Testis (tissue), 3 donors: ENCODE results near the gene GPR75. TPM values are rescaled to one million over a fixed set of nuclear protein-coding genes. Genes with fewer than 3 reads are reported as not detected.

Source experiments
- DNase-seq: peaks from one replicate; pipeline ENCODE4 v3.0.0-alpha.2; 2019
- H3K27ac ChIP-seq, 2 donors: fragments of 200-600 bp; sonication (generic); one replicate each; pipeline ENCODE4 v1.5.1; 2019
- H3K27me3 ChIP-seq: fragments of 200-600 bp; sonication (generic); one replicate; pipeline ENCODE4 v1.5.1; 2019
- H3K36me3 ChIP-seq: fragments of 200-600 bp; sonication (generic); one replicate; pipeline ENCODE4 v1.5.1; 2017; ENCODE audit warnings: low read depth; ENCODE audit errors: missing control alignments
- H3K4me1 ChIP-seq: fragments of 200-600 bp; sonication (generic); one replicate; pipeline ENCODE4 v1.5.1; 2019
- H3K4me3 ChIP-seq, 2 donors: fragments of 200-600 bp; sonication (generic); one replicate each; pipeline ENCODE4 v1.5.1; 2017 to 2019
- H3K9me3 ChIP-seq: fragments of 200-600 bp; sonication (generic); one replicate; pipeline ENCODE4 v1.5.1; 2017
- POLR2A ChIP-seq: fragments of 450-650 bp; IDR thresholded peaks from one replicate; pipeline ENCODE4 v1.6.1; 2017; ENCODE audit warnings: antibody characterized with exemption, mild to moderate bottlenecking, moderate library complexity
- WGBS, 2 donors: methylation state at CpG; one replicate each; pipeline ENCODE4 v1.1.5; 2018; 5-methylcytosine and 5-hydroxymethylcytosine counted together
- intact Hi-C: fragments of 100-400 bp; cut with DNase I; formaldehyde crosslinking; loops from one replicate; pipeline ENCODE4 v1.15.1; 2023; ENCODE audit warnings: low total_unique reads
- microRNA-seq, 2 donors: library from miRNA; unstranded; fragments of <30 nt; microRNA quantifications; one replicate each; pipeline ENCODE4, GENCODE V29; 2016; ENCODE audit warnings: borderline number of aligned reads in 2 of 2, borderline replicate concordance in 1 of 2
- polyA plus RNA-seq: library from polyadenylated mRNA; stranded (reverse); fragments of 350-450 nt; fragmentation: Illumina TruSeq; extraction: RNeasy Lipid Tissue Mini Kit (QIAGEN cat#74804); gene quantifications from one replicate; pipeline ENCODE4 v1.2.3, GENCODE V29; 2014; ENCODE audit warnings: low read depth, low replicate concordance; ENCODE audit not compliant: insufficient read depth
- small RNA-seq, 2 donors: library from RNA; depleted of rRNA; stranded (forward); fragments of <200 nt; gene quantifications; one replicate each; pipeline ENCODE3, GENCODE V24; 2016
- total RNA-seq, 2 donors: library from RNA; depleted of rRNA; stranded (reverse); fragments of >200 nt; gene quantifications; one replicate each; pipeline ENCODE4 v1.2.3, GENCODE V29; 2016
- TF ChIP-seq, protein P1 (sequence below), 3 experiments: fragments of 450-650 bp in 2 of 3; fragments of 200-600 bp in 1 of 3; sonication (generic) in 1 of 3; IDR thresholded peaks; one replicate each; pipeline ENCODE4 v1.5.1; 2016 to 2019; ENCODE audit warnings: antibody characterized with exemption in 3 of 3, mild to moderate bottlenecking in 2 of 3, moderate library complexity in 1 of 3

GPR75 gene
- total and polyA plus RNA-seq, 3 donors from 2014 or later, result 2.3 to 6.8 (median 6.5) TPM

DNA sequence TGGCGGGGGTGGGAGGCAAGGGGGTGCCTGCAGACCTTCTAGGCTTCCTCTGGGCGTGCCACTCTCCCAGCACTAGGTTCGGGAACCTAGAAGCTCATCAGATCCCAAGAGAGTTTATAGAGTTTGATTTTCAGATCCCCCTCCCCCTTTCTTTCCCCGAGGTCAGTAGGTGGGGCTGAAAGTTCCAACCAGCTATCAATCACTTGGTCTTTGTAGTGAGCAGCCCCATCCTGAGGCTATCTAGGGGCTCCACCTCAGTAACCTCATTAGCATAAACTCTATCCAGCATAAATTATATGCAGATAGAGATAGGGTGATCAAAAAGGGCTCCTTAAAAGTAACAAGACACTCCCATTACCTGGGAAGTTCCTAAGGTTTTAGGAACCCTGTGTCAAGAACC, 40.1 kb downstream of the GPR75 start:
- TF ChIP-seq, protein P1, sequence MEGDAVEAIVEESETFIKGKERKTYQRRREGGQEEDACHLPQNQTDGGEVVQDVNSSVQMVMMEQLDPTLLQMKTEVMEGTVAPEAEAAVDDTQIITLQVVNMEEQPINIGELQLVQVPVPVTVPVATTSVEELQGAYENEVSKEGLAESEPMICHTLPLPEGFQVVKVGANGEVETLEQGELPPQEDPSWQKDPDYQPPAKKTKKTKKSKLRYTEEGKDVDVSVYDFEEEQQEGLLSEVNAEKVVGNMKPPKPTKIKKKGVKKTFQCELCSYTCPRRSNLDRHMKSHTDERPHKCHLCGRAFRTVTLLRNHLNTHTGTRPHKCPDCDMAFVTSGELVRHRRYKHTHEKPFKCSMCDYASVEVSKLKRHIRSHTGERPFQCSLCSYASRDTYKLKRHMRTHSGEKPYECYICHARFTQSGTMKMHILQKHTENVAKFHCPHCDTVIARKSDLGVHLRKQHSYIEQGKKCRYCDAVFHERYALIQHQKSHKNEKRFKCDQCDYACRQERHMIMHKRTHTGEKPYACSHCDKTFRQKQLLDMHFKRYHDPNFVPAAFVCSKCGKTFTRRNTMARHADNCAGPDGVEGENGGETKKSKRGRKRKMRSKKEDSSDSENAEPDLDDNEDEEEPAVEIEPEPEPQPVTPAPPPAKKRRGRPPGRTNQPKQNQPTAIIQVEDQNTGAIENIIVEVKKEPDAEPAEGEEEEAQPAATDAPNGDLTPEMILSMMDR (IDR thresholded peaks at IDR 0.05), result no peak
- TF ChIP-seq POLR2A, result no peak
- intact Hi-C loops, result no loop called here
- WGBS, 2 donors, result 81 to 87% methylated on average over 4 of the region's 4 CpGs

DNA sequence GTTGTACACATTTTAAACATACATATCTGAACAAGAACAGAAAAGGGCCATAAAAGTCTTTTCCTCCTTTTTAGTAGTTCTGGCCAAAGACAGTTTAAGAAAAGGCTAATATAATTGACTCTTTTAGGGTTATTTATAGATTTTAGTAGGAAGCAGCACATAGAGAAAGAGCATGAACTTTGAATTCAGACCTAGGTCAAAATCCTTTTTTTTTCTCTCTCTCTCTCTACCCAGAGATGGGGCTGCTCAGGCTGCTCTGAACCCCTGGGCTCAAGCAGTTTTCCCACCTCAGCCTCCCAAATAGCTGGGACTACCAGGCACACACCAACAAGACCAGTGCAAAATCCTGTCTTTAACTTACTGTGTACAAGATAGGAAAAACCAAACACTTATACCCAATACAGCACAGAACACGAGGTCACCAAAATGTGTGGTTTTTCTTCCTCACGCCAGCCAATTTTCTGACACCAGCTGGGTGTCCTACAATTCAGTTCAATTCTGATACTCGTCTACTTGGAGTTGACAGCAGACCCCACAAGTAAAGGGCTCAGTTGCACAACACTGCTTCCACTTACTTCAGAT, 40.8 kb downstream of the GPR75 start:
- 82 to 100% methylated on average over 3 of the region's 3 CpGs for WGBS, 2 donors
- H3K4me3 ChIP-seq, result no peak overlapping the region
- H3K27me3 ChIP-seq, result no peaks in the 10 kb centered on the region
- no peak for DNase-seq
- intact Hi-C loops, result no loop called here
- H3K36me3 ChIP-seq, result no peaks in the 10 kb centered on the region
- H3K4me1 ChIP-seq, result no peaks in the 10 kb centered on the region
- H3K9me3 ChIP-seq, result no peaks in the 10 kb centered on the region
- H3K27ac ChIP-seq, result no peak overlapping the region
- TF ChIP-seq, protein P1 (IDR thresholded peaks at IDR 0.05), result no peak
- no peak for TF ChIP-seq POLR2A

More for the DNA sequence above, 40.1 kb downstream of the GPR75 start:
- no peak for DNase-seq
- H3K27me3 ChIP-seq, result no peaks in the 10 kb centered on the region
- H3K4me1 ChIP-seq, result no peaks in the 10 kb centered on the region
- H3K9me3 ChIP-seq, result no peaks in the 10 kb centered on the region
- no peak overlapping the region for H3K27ac ChIP-seq
- H3K4me3 ChIP-seq, result no peak overlapping the region
- no peaks in the 10 kb centered on the region for H3K36me3 ChIP-seq

DNA sequence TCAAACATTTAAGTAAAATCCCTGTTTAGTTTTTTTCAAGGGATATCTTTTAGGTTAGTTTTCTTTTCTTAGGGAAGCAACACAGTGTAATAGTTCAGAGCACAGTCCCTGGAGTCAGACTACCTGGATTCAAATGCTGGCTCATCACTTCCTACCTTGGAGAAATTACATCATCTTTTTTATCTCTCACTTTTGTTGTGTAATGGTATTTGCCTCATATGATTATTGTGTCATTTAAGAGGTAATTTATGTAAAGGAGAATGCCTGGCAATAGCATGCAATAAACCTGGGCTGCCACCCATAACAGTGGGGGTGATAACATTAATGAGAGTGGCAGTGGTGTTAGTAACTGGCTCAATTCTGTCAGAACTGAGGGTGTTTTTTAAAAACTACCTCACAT, 46.6 kb downstream of the GPR75 start:
- intact Hi-C loops, result no loop called here
- TF ChIP-seq, protein P1 (IDR thresholded peaks at IDR 0.05), result no peak
- TF ChIP-seq POLR2A, result no peak
- H3K27me3 ChIP-seq, result no peaks in the 10 kb centered on the region
- H3K4me3 ChIP-seq, result no peak overlapping the region
- no peak overlapping the region for H3K27ac ChIP-seq
- DNase-seq, result no peak
- no peaks in the 10 kb centered on the region for H3K9me3 ChIP-seq
- H3K4me1 ChIP-seq, result no peaks in the 10 kb centered on the region
- H3K36me3 ChIP-seq, result no peaks in the 10 kb centered on the region

DNA sequence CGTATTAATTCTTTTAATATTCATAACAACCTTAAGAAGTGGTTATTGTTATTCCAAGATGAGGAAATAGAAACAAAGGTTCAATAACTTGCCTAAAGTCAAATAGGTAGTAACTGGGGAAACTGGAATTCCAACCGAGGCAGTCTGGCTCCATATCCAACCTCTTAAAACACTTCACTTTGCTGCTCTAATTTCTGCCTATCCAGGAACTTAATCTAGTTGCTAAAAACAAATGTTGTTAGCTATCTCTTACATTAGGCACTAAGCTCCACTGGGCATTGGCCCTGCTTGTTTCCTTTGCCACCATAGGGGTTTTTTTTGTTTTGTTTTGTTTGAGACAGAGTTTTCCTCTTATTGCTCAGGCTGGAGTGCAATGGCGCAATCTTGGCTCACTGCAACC, 48.2 kb downstream of the GPR75 start:
- H3K4me1 ChIP-seq, result no peaks in the 10 kb centered on the region
- no peaks in the 10 kb centered on the region for H3K36me3 ChIP-seq
- intact Hi-C loops, result no loop called here
- no peak for DNase-seq
- no peaks in the 10 kb centered on the region for H3K27me3 ChIP-seq
- H3K4me3 ChIP-seq, result no peak overlapping the region
- H3K27ac ChIP-seq, result no peak overlapping the region
- no peaks in the 10 kb centered on the region for H3K9me3 ChIP-seq
- TF ChIP-seq POLR2A, result no peak
- TF ChIP-seq, protein P1 (IDR thresholded peaks at IDR 0.05), result no peak
- WGBS, 2 donors, result 93 to 97% methylated on average over 3 of the region's 3 CpGs

Small RNA genes within 50 kb of the gene (microRNA-seq; reads per million reads assigned to microRNA genes)
- 0 to 2.8 reads per million in 2 donors for gene MIR3682

Small RNA genes within 50 kb of the gene (small RNA-seq; reads per million reads assigned to genes)
- 0 reads per million in 2 donors for gene MIR3682

Other genes with a start within 250 kb of the GPR75 start
- 1 to 10 TPM; 3.4 to 3.6 TPM for gene CHAC2, start 92.2 kb downstream of the GPR75 start, total RNA-seq
- 9.1 TPM for gene CHAC2, start 92.2 kb downstream of the GPR75 start, polyA plus RNA-seq
- gene ASB3, start 73.0 kb downstream of the GPR75 start, total RNA-seq, result 10 to 100 TPM; 29.0 to 31.8 TPM
- gene ASB3, start 73.0 kb downstream of the GPR75 start, polyA plus RNA-seq, result 26.9 TPM
- 100 to 1,000 TPM in 1 of 2 donors, 10 to 100 TPM in 1; 91.5 to 123 TPM for gene ERLEC1, start 72.9 kb downstream of the GPR75 start, total RNA-seq
- 86.3 TPM for gene ERLEC1, start 72.9 kb downstream of the GPR75 start, polyA plus RNA-seq
- 100 to 1,000 TPM; 104 to 142 TPM for gene PSME4, start 111.0 kb upstream of the GPR75 start, total RNA-seq
- gene PSME4, start 111.0 kb upstream of the GPR75 start, polyA plus RNA-seq, result 144 TPM